GM12873 (cell line): ENCODE data around the gene LRFN5.

ENCODE experiments used
- CTCF ChIP-seq: IDR thresholded peaks from 2 replicates; pipeline ENCODE4 v1.5.1; 2012; ENCODE audit warnings: low read depth, mild to moderate bottlenecking, moderate library complexity, low read length, control low read depth; ENCODE audit not compliant: insufficient read depth; ENCODE audit errors: missing control alignments

The LRFN5 gene

GRCh38 chr14:41766772-41767171 lies 160.1 kb downstream of the LRFN5 start:
- TF ChIP-seq CTCF, result no peak

- no peak for TF ChIP-seq CTCF
Observed at GRCh38 chr14:41773536-41774279, 167.0 kb downstream of the LRFN5 start.

- no peak for TF ChIP-seq CTCF
Observed at GRCh38 chr14:41782511-41782910, 175.8 kb downstream of the LRFN5 start.

GRCh38 chr14:41783403-41783802 lies 176.7 kb downstream of the LRFN5 start:
- TF ChIP-seq CTCF, result no peak

GRCh38 chr14:41785696-41786095 lies 179.0 kb downstream of the LRFN5 start:
- TF ChIP-seq CTCF, result no peak

GRCh38 chr14:41799817-41800216 lies 193.1 kb downstream of the LRFN5 start:
- TF ChIP-seq CTCF, result no peak

GRCh38 chr14:41805633-41806032 lies 199.0 kb downstream of the LRFN5 start:
- no peak for TF ChIP-seq CTCF
